NCI-H226 (cell line): ENCODE results near the gene UPF3A.
"Not testable (repeated sequence)": the region's sequence is repeated elsewhere in the genome, so short reads cannot be mapped to it uniquely, and the experiment has no call there.

Experiments used
- DNase-seq: peaks from one replicate; pipeline ENCODE4 v3.0.0-alpha.2; 2015

Gene UPF3A

DNA sequence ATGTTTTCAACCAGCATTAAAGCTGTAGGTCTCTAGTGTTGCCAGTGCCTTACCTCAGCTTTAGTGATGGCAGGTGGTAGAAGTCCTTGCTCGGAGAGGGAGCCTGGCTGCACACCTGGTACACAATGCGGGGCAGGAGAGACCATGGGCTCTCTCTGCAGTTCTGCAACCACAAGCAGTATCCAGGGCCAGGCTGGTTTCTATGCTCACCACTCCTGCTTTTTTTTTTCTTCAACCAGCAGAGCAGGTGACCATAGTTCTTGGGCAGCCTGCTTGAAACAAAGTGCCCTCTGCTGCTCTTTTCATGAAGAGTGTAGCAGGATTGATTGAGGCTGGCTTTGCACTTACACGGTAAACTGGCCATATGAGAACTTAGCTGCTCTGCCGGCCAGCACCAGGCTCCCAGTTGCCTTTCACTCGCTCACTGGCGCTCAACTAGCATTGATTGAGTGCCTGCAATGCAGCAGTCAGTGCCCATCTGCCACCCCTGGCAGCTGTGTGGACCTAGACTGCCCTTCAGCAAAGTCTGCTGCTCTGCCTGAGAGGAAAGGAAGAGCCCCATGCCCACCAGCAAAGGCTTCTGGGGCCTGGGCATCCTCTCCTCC lies 28.5 kb downstream of the UPF3A start:
- no peak for DNase-seq

DNA sequence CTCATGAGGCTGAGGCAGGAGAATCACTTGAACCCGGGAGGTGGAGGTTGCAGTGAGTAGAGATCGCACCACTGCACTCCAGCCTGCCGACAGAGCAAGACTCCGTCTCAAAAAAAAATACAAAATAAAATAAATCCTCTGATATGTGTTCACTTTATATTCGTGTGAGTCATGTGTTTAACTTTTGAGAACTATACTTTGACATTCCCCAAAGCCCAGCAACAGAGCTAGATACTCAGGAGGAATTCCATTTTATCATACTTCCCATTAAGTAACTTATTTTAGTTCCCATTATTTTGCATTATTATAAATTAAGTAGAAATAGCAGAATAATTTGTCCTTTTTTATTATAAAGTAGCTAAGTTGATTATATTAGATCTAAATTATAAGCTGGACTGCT lies 29.6 kb downstream of the UPF3A start:
- no peak for DNase-seq

DNA sequence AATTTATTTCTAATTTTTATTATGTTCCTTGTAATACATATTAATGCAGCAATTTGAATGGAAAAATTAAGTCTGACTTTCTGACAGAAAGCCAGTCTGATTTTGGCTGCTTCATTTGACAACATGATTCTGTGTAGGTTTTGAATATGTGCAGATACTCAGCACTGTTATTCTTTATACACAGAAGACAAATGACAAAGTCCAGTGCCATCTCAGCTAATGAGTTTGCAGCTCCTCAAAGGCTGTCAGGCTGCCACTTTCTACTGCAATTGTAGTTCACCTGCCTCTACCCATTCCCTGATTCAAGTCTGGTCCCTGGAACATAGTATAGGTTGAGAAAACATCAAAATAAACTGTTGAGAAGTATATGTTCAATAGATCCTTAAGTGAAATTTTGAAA lies 30.0 kb downstream of the UPF3A start:
- no peak for DNase-seq

DNA sequence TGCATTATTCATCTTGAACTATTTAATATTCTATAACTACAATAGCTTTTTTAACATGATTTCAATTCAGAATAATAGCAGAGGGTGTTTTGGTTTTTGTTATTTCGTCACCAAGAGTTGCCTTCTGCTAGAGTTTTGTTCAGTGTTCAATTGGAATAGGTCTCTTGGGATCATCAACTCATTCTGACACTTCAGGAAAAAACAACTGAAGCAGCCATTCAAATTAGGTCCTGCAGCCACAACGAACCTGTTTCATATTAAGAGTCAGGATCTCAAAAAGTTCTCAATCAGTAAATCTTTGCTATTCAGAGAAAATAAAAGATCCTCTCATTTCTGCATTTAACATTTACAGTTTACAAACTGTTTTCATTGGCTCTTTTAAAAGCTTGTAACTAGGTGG lies 30.5 kb downstream of the UPF3A start:
- DNase-seq: no peak

DNA sequence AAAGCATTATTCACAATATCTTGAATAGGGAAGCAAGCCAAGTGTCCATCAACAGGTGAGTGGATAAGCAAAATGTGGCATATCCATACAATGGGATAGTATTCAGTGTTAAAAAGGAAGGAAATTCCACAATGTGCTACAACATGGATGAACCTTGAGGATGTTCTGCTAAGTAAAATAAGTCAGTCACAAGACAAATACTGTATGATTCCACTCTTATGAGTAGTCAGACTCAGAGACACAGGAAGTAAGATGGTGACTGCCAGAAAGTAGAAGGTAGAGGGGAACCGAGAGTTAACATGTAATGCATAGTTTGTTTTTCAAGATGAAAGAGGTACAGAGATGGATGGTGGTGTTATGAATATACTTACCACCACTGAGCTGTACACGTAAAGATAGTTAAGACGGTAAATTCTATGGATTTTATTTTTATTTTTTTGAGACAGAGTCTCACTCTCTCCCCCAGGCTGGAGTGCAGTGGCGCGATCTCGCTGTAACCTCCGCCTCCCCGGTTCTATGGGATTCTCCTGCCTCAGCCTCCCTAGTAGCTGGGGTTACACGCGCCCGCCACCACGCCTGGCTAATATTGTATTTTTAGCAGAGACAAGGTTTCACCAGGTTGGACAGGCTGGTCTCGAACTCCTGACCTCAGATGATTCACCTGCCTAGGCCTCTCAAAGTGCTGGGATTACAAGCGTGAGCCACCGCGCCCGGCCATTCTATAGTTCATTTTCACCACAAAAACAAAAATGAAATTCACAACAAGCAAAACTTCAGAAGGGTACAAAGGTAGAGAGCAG lies 31.9 kb downstream of the UPF3A start:
- DNase-seq: peak; percentile 23

DNA sequence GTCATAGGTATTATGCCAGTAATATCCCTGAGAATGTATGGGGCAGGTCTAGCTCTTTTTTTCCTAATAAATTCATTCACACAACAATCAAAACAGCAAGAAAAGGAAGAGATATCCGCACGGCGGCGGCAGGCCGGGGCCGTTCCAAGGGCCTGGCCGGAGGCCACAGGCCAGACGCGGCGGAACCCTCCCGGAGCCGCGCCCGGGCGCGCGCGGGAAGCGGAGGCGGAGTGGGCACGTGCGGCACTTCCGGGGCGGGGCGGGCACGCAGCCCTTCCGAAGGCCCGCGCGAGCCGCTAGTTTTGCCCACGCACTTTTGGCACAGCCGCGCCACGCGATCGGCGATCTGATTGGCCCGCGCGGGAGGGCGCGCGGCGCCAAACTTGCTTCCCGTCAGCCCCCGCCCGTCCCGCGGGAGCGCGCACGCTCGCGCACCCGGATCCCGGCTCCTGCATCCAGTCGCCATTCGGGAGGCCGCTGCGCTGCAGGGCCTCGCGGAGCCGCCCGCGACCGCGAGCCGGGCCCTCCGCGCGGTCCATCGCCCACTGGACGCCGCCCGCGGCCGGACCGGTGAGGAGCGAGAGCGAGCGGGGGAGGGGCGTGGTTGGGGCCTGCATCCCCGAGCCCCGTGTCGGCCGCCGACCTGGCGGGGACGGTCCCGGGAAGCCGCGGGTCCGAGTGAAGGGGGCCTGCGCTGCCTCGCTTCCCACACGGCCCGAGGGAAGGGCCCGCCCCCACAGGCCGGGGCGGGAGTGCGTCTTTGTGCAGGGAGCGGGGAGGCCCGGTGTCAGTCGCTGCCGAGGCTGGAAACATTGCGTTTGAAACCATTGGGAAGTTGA lies 32.9 kb downstream of the UPF3A start, which contains the start of gene CHAMP1:
TSS of gene CHAMP1 (plus strand) at position 430 of the 839 bp plus-strand sequence. CDS start 9,340 bp downstream, outside the sequence.
- DNase-seq: peak; percentile 97

DNA sequence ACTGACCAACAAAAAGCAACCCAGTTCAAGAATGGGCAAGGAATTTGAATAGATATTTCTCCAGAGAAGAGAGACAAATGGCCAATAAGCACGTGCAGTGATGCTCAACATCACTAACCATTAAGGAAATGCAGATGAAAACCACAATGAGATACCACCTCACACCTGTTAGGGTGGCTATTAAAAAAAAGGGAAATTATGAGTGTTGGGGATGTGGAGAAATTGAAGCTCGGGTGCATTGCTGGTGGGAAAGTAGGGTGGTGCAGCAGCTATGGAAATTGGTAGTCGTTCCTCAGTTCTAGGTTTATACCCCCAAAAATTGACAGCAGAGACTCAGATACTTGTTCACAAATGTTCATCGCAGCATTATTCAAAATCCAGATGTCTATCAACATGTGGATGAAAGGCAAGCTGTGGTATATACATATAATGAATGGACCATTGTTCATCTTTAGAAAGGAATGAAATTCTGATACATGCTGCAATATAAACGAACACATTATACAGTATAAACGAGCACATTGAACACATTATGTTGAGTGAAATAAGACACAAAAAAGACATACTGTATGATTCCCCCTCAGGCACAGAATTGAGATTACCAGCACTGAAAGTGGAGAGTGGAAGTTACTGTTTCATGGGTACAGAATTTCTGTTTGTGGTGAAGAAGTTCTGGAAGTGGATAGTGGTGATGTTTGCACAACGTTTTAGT lies 33.8 kb downstream of the UPF3A start:
- no peak for DNase-seq

DNA sequence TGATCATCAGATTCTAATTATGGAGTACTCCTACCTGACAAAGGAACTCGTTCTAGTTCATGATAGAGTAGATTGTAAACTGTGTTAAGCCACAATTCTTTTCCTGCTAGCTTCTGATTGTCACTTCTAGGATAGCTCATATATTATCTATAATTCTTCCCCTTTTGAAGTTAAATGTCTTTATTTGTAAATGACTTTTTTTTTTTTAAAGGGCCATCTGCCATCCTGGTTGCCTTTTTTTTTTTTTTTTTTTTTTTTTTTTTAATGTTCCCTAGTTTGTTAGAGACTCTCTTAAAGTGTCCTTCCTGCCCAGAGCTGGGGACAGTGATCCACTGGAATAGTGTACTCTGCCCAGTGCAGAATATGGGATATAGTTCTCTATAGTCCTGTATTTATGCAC lies 37.2 kb downstream of the UPF3A start:
- no peak for DNase-seq

DNA sequence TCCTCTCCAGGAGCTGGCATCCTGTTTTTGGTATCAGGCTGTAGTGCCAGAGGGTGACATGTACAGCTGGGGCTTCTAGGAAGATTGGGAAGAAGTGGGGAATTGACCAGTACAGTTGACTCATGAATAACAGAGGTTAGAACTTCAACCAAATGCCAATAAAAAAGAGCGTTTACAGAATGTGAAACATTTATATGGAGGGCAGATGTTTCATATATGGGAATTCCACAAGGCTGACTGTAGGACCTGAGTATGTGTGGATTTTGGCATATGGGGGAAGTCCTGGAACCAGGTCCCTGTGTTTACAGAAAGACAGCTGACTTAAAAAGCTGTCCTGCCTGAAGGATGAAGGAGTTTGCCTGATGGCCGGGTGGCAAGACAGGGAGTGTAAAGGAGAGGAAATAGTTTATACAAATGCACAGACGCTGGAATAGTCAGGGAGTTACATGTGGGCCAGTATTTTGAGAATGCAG lies 38.1 kb downstream of the UPF3A start:
- peak; percentile 7 for DNase-seq

DNA sequence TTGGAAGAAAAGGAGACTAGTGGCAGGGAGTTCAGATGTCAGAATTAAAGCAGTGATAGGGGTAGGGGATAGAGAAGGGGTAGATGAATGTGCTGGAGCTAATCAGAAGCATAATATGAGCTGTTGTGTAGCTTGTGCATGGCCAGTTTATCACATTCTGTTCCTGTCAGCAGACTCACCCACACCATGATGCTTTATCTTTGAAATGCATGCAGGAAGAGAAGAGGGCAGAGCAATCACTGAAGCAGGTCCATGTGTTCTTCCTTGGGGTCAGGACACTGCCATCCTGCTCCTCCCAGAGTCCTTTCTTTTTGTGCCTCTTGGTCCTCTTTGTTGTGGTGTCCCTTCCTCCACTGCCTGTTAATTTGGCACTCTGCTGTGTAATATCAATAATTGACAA lies 38.7 kb downstream of the UPF3A start:
- no peak for DNase-seq

DNA sequence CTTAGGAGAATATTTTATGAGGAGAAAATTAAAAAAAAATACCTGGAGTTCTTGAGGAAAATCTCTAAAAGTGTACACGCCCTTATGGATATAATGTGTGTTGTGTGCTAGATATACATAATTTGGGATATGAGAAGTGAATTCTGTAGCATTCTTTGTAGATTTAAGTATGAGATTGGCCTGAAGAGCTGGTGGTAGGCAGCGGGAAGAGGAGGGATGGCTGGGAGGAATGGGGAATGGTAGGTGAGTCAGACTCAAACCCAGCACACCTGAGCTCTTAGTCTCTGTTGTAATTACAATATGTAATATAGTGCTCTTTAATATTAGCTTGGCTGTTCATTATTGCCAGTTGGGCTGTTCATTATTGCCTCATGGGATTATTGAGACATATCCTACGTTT lies 39.9 kb downstream of the UPF3A start:
- no peak for DNase-seq

DNA sequence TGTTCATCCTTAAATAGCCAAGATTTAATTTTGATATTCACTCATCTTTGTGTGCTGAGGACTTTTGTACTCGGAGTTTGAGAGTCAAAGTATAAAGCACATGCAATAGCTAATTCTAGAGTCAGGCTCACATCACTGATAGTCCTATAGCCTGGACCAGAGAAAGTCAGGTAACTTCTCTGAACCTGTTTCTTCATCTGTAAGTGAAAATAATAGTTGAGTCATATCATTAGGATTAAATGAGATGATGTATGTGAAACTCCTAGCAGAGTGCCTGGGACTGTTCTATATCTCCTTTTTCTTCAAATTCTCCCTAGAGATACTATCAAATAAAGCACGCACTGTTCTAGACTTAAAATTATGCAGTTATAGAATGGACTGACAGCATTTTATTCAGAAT lies 41.9 kb downstream of the UPF3A start:
- DNase-seq: no peak

DNA sequence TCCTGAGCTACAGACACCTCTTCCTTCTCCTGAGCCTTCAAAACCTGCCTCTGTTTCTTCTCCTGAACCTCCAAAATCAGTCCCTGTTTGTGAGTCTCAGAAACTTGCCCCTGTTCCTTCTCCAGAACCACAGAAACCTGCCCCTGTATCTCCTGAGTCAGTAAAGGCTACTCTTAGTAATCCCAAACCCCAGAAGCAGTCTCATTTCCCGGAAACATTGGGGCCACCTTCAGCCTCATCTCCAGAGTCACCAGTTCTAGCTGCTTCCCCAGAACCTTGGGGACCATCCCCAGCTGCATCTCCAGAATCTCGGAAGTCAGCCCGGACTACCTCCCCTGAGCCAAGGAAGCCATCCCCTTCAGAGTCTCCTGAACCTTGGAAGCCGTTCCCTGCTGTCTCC lies 42.9 kb downstream of the UPF3A start:
- DNase-seq: no peak

DNA sequence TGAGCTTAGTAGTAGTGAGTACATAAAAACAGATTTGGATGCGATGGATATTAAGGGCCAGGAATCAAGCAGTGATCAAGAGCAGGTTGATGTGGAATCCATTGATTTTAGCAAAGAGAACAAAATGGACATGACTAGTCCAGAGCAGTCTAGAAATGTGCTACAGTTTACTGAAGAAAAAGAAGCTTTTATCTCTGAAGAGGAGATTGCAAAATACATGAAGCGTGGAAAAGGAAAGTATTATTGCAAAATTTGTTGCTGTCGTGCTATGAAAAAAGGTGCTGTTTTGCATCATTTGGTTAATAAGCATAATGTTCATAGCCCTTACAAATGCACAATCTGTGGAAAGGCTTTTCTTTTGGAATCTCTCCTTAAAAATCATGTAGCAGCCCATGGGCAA lies 44.3 kb downstream of the UPF3A start:
- DNase-seq: no peak

DNA sequence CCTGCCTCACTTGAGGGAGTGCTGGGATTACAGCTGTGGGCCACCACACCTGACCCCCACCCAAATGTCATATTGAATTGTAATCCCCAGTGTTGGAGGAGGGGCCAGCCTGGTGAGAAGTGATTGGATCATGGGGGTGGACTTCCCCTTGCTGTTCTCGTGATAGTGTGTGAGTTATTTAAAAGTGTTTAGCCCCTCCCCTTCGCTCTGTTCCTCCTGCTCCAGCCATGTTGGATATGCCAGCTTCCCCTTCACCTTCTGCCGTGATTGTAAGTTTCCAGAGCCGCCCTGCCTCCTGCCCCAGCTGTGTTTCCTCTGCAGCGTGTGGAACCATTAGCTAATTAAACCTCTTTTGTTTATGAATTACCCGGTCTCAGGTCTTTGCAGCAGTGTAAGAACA lies 46.6 kb downstream of the UPF3A start:
- no peak for DNase-seq

DNA sequence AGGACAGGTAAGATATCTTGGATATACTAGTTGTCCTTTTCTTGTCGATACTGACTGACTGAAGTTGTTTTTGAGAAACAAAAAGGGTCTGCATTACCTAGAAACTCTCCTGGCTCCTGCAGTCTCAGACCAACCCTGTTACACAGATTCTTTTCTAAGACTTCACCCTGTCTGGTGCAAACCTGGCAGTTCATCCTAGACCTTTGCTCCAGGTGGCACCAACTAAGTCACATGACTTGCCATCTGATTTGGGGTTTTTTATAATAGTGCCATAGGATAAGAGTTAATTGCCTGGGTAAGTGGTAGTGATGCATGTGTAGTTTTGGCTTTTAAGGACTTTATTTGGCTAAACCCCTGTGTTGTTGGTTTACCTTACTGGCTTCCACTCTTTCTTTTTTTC lies 47.2 kb downstream of the UPF3A start:
- DNase-seq: no peak

DNA sequence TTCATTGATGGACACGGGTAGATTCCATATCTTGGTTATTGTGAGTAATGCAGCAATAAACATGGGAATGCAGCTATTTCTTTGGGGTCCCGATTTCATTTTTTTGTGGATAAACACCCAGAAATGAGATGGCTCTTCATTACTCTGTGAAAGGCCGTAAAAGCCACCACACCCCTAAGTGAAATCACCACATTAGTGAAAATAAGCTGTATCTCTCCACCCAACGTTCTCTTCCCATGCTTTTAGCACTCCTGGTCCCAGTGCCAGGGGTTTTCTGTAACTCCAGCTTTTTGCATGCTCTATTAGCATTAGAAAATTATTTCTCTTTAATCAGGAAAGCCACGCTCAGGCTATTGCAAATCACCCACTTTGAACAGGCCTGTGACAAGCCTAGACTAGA lies 48.7 kb downstream of the UPF3A start:
- DNase-seq: no peak

DNA sequence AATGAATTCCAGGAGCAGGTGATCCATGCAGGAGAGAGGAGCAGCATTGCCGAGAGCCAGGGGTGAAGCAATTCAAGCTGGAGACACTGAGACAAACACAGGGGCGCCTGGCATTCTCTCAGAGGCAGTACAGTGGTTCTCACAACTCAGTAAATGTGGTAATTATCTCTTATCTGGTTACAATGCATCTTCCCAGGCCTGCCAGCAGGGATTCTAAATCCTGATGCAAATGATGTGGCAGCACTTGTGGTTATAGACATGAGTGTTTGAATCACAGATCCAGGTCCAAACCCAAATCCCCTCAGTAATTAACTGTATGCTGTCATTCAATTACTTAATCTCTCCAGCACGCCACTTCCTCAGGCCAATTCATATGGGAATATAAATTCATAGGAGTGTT lies 52.5 kb downstream of the UPF3A start:
- not testable (repeated sequence) for DNase-seq

DNA sequence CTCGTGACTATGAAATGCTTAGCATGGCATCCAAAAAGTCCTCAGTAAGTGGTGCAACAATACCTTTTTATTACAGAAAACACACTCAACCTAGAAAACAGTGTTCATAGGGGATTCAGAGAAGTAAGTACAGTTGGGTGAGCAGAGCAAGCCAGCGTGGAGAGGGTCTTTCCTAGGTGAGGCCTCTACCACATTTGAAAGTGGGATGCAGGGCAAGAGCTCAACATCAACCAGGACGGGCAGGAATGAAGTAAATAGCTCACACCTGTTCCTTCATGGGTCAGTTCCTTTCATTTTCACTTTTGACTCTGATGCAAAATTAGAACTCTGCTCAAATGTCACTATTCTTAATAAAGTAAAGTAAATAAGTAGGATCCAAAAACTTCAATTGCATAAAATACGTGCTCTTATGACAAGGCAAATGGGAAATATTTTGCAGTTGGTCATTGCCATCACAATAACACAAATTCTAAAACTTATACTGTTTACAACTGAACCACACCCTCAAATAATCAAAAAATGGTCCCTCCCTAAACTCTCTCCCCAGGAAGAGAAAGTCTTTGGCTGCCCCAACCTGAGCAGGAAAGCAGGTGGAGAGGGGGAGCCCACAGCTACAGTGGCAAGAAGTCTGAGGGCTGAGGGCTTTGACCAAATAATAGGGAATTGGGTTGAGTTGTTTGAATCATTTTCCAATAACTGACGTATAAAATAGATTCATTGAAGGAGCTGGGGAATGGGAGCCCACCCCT lies 53.1 kb downstream of the UPF3A start:
- no peak for DNase-seq

DNA sequence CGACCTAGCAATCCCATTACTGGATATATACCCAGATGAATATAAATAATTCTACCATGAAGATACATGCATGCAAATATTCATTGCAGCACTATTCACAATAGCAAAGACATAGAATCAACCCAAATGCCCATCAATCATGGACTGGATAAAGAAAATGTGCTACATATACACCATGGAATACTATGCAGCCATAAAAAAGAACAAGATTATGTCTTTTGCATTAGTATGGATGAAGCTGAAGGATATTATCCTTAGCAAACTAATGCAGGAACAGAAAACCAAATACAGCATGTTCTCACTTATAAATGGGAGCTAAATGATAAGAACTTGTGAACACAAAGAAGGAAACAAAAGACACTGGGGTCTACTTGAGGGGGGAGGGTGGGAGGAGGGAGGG lies 55.1 kb downstream of the UPF3A start:
- DNase-seq: not testable (repeated sequence)

DNA sequence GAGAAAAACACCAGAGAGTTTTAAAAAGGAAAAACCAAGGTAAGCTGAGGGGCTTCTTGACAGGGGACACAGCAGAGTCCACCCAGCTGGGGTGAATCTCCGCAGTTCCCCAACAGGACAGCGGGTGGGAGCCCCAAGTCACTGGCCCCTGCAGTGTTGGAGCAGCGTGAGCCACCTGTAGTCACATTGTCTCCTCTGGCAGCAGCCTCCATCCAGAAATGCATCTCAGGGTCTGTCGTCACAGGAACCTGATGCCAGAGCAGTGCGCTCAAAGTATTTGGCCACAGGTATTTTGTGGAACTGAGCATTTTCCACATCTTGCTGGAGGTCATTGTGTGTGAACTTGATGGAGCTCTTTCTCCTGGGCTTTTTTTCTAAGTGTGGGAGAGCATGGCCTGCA lies 57.6 kb downstream of the UPF3A start:
- DNase-seq: no peak

DNA sequence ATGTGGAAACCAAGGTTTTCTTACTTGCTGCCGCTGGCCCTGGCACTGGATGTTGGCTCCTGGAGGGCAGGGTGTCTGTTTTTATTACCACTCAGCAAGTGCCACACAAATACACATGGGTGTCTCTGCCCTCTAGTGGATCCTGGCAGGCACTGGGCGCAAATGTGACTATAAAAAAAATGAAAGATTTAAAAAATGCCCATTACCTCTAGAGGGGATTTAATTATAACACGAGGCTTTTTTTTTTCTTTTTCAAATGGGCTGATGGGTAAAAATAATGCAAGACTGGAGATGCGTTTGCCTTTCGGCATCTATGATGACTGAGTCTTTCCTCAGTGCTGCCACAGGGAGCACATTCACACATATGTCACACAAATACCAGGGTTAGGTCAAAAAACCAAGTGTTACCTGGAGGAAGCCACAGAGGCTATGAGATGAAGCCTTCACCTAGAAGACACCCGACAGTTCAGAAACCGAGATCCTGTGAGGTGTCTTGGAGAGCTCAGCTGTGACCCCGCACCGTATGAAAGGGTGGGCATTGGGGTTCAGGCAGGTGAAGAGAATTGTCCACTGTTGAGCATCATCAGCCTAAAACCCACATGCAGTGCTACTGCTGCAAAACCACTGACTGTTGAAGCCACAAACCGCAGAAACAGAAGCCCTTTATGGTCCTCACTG lies 58.6 kb downstream of the UPF3A start:
- DNase-seq: no peak
